ENCODE data around the gene CSF2. TPM values are rescaled to one million over a fixed set of nuclear protein-coding genes. Genes with fewer than 3 reads are reported as not detected.

The CSF2 gene
- total and polyA plus RNA-seq, 4 donors: 0.37 to 16.8 (median 8.2) TPM

DNA sequence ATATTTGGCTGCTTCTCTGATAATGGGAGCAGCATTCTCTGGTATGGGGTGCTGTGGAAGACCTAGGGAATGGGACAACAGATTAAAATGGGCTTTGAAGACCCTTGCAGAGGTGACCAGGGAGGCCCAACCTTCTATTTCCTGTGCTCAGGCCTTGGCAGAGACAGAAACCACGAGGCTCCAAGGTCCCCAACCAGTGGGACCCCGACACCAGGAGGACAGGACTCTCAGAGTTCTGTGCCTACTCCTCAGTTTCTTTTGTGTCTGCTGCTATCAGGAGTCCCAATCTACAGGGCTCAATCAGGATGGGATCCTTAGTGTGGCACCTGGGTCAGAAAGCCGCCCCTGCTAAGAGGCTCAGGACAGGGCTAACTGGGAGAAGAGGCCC, 29.3 kb downstream of the CSF2 start:
- WGBS, 2 donors: 67 to 71% methylated on average over 3 of the region's 3 CpGs
- no peak for DNase-seq
- Histone ChIP-seq H3K4me3 (no peak overlapping the region), H3K27me3 (ENCODE audit: control insufficient read depth in 3 of 3, insufficient read depth in 3 of 3, low read length in 2 of 3) (no peaks in the 10 kb centered on the region), H3K9ac (ENCODE audit: insufficient read depth in 1 of 2, low read length in 2 of 2) (no peak overlapping the region), H3K27ac (ENCODE audit: low read depth in 1 of 2, low read length in 1 of 2) (peak overlapping the region in 1 of 2 donors; percentile 55), H3K36me3 (ENCODE audit: control insufficient read depth in 4 of 4, insufficient read depth in 4 of 4, low read length in 4 of 4) (no peaks in the 10 kb centered on the region), H3K4me1 (ENCODE audit: control insufficient read depth in 5 of 5, insufficient read depth in 5 of 5, low read length in 5 of 5) (peaks cover 0 to 15% (median 5%) of the 10 kb centered on the region in 5 donors), H3K9me3 (ENCODE audit: control insufficient read depth in 4 of 4, insufficient read depth in 3 of 4, low read length in 3 of 4) (no peaks in the 10 kb centered on the region)
- TF ChIP-seq, protein P1, sequence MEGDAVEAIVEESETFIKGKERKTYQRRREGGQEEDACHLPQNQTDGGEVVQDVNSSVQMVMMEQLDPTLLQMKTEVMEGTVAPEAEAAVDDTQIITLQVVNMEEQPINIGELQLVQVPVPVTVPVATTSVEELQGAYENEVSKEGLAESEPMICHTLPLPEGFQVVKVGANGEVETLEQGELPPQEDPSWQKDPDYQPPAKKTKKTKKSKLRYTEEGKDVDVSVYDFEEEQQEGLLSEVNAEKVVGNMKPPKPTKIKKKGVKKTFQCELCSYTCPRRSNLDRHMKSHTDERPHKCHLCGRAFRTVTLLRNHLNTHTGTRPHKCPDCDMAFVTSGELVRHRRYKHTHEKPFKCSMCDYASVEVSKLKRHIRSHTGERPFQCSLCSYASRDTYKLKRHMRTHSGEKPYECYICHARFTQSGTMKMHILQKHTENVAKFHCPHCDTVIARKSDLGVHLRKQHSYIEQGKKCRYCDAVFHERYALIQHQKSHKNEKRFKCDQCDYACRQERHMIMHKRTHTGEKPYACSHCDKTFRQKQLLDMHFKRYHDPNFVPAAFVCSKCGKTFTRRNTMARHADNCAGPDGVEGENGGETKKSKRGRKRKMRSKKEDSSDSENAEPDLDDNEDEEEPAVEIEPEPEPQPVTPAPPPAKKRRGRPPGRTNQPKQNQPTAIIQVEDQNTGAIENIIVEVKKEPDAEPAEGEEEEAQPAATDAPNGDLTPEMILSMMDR (IDR thresholded peaks at IDR 0.05; ENCODE audit: control extremely low read depth, extremely low read depth): no peak
- no peak for ATAC-seq (ENCODE audit: insufficient read depth, low FRiP score)

DNA sequence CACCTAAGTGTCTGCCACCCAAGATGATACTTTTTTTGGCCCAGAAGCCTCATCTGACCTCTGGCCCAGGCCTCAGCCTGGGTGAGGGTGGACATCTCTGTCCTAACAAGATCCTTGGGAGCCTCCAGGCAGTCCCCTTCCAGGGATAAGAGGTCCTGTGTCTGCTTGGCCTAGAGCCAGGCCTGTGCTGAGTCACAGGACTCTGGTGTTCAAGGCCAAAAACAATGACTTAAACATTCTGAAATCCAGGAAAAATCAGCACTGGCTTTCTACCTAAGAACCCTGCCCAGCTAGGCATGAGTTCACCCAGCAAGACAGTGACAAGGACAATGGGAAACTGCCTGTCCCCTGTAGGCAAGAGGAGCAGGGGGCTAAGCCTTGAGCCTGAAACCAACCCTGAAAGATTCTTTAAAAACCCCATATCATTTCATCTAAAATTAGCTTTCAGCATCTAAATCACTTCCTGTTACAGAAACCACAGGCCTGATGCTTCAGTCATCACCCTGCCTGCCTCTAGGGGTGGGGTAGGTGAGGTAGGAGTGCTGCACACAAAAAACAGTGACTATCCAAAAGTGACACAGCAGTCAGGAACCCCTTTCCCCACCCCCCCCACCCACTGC, 29.9 kb downstream of the CSF2 start:
- peak overlapping the region in 1 of 2 donors; percentile 55 for H3K27ac ChIP-seq (ENCODE audit: low read depth in 1 of 2, low read length in 1 of 2)
- ATAC-seq (ENCODE audit: insufficient read depth, low FRiP score) (peak; percentile 76), DNase-seq (peak; percentile 51 to 75 (median 56))
- H3K36me3 ChIP-seq (ENCODE audit: control insufficient read depth in 4 of 4, insufficient read depth in 4 of 4, low read length in 4 of 4): no peaks in the 10 kb centered on the region
- no peak overlapping the region for H3K4me3 ChIP-seq
- no peaks in the 10 kb centered on the region for H3K9me3 ChIP-seq (ENCODE audit: control insufficient read depth in 4 of 4, insufficient read depth in 3 of 4, low read length in 3 of 4)
- H3K27me3 ChIP-seq (ENCODE audit: control insufficient read depth in 3 of 3, insufficient read depth in 3 of 3, low read length in 2 of 3): no peaks in the 10 kb centered on the region
- peaks cover 0 to 15% (median 5%) of the 10 kb centered on the region in 5 donors for H3K4me1 ChIP-seq (ENCODE audit: control insufficient read depth in 5 of 5, insufficient read depth in 5 of 5, low read length in 5 of 5)
- H3K9ac ChIP-seq (ENCODE audit: insufficient read depth in 1 of 2, low read length in 2 of 2): no peak overlapping the region
- TF ChIP-seq, protein P1 (IDR thresholded peaks at IDR 0.05; ENCODE audit: control extremely low read depth, extremely low read depth): no peak

DNA sequence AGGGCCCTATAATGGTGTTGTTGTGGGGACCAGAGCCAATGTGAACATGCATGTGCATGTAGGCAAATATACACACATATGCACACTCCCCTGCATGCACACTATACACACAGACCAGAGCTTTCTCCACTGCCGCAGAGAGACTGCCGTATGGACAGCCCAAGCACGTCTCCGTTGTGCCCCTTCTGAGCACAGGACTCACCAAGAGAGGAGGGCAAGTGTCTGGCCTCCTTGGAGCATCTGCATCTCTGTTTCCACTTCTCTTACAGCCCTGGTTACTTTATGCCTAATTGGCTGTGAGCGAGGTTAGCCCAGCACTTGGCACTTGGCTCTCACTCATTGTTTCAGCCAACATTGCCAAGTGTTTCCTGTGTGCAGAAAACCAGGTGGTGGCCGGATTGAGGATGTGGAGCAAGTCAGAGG, 30.4 kb downstream of the CSF2 start:
- WGBS, 2 donors: 47% methylated on average over 6 of the region's 6 CpGs
- no peaks in the 10 kb centered on the region for H3K9me3 ChIP-seq (ENCODE audit: control insufficient read depth in 4 of 4, insufficient read depth in 3 of 4, low read length in 3 of 4)
- no peaks in the 10 kb centered on the region for H3K27me3 ChIP-seq (ENCODE audit: control insufficient read depth in 3 of 3, insufficient read depth in 3 of 3, low read length in 2 of 3)
- H3K9ac ChIP-seq (ENCODE audit: insufficient read depth in 1 of 2, low read length in 2 of 2): no peak overlapping the region
- peak overlapping the region in 1 of 2 donors; percentile 21 for H3K27ac ChIP-seq (ENCODE audit: low read depth in 1 of 2, low read length in 1 of 2)
- DNase-seq (no peak), ATAC-seq (ENCODE audit: insufficient read depth, low FRiP score) (no peak)
- H3K36me3 ChIP-seq (ENCODE audit: control insufficient read depth in 4 of 4, insufficient read depth in 4 of 4, low read length in 4 of 4): no peaks in the 10 kb centered on the region
- peaks cover 0 to 15% (median 5%) of the 10 kb centered on the region in 5 donors for H3K4me1 ChIP-seq (ENCODE audit: control insufficient read depth in 5 of 5, insufficient read depth in 5 of 5, low read length in 5 of 5)
- TF ChIP-seq, protein P1 (IDR thresholded peaks at IDR 0.05; ENCODE audit: control extremely low read depth, extremely low read depth): no peak
- no peak overlapping the region for H3K4me3 ChIP-seq

DNA sequence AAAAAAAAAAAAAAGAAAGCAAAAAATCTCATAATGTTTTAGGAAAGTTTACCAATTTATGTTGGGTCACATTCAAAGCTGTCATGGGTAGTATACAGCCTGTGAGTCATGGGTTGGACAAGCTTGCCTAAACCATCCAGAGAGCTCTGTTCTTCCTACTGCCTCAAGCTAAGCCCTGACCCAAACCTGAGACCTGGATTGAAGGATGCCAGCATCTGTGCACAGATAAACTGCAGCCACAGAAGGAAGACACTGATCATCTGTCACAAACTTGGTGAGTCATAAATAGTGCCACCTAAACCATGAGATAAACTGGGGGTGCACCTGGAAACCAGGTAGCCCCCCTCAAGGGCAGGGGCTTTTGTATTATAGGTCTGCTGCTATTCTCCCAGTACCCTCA, 31.0 kb downstream of the CSF2 start:
- Histone ChIP-seq H3K9me3 (ENCODE audit: control insufficient read depth in 4 of 4, insufficient read depth in 3 of 4, low read length in 3 of 4) (no peaks in the 10 kb centered on the region), H3K27me3 (ENCODE audit: control insufficient read depth in 3 of 3, insufficient read depth in 3 of 3, low read length in 2 of 3) (no peaks in the 10 kb centered on the region), H3K9ac (ENCODE audit: insufficient read depth in 1 of 2, low read length in 2 of 2) (no peak overlapping the region), H3K27ac (ENCODE audit: low read depth in 1 of 2, low read length in 1 of 2) (no peak overlapping the region), H3K4me1 (ENCODE audit: control insufficient read depth in 5 of 5, insufficient read depth in 5 of 5, low read length in 5 of 5) (peaks cover 0 to 15% (median 5%) of the 10 kb centered on the region in 5 donors), H3K4me3 (no peak overlapping the region), H3K36me3 (ENCODE audit: control insufficient read depth in 4 of 4, insufficient read depth in 4 of 4, low read length in 4 of 4) (no peaks in the 10 kb centered on the region)
- TF ChIP-seq, protein P1 (IDR thresholded peaks at IDR 0.05; ENCODE audit: control extremely low read depth, extremely low read depth): no peak
- DNase-seq: no peak
- ATAC-seq (ENCODE audit: insufficient read depth, low FRiP score): no peak

Data from lung (tissue), 12 donors.